ENCODE results near the gene MST1R. TPM values are rescaled to one million over a fixed set of nuclear protein-coding genes. Genes with fewer than 3 reads are reported as not detected.

MST1R gene
- total RNA-seq, 1 donor from 2014 or later = 6.5 TPM

DNA sequence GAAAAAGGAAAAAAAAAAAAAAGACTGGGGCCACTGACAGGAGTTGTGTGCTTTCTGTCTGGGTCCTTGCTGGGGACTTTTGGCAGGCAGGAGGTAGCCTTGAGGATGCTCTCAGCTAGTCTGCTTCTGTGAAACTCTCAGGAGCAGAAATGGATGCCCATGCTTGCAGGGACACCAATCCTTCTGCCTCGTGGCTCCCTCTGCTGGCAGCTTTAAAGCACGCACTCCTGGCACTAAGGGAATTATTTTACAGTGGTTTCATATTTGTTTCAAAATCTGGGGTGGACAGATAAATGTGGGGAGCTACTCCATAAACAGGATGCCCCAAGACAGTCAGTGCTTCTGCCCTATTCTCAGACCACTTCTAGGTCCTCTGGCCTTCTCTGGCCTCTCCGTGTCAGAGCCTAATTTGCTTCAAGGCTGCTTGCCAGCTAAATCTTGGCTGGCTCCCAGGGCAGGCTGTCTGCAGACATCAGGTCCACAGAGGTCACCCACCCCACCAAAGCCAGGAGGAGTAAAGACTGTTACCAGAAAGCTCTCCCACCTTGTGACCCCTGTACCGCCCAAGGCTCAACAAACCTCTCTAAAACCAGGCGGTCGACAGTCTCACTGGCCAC is 64.4 kb downstream of the MST1R start:
- no peaks in the 10 kb centered on the region for H3K27me3 ChIP-seq (ENCODE audit: control insufficient read depth, insufficient read depth, low read length)
- peaks cover 2% of the 10 kb centered on the region for H3K36me3 ChIP-seq (ENCODE audit: control insufficient read depth, insufficient read depth, low read length)
- TF ChIP-seq CTCF (IDR thresholded peaks at IDR 0.05; ENCODE audit: insufficient read depth, low read length, poor library complexity, severe bottlenecking) = peak; percentile 82
- H3K4me3 ChIP-seq (ENCODE audit: low read depth, low read length) = no peak overlapping the region
- peak; percentile 29 for DNase-seq (ENCODE audit: low read depth)

Other genes with a start within 250 kb of the MST1R start
- 141 and 146 TPM in 2 replicates for gene APEH, start 229.5 kb downstream of the MST1R start, total RNA-seq
- 12.4 and 21.6 TPM in 2 replicates for gene MST1, start 214.4 kb downstream of the MST1R start, total RNA-seq
- 30.0 and 30.8 TPM in 2 replicates for gene RNF123, start 214.3 kb downstream of the MST1R start, total RNA-seq
- 2.9 TPM in 1 of 2 replicates, not detected in the other for gene AMIGO3, start 184.2 kb downstream of the MST1R start, total RNA-seq
- gene GMPPB, start 179.9 kb downstream of the MST1R start, total RNA-seq = 44.0 and 53.2 TPM in 2 replicates
- gene IP6K1, start 117.3 kb downstream of the MST1R start, total RNA-seq = 37.7 and 39.8 TPM in 2 replicates
- gene CDHR4, start 104.0 kb downstream of the MST1R start, total RNA-seq = not detected in 2 replicates
- not detected in 2 replicates for gene INKA1, start 100.6 kb downstream of the MST1R start, total RNA-seq
- 6.3 and 11.8 TPM in 2 replicates for gene UBA7, start 89.9 kb downstream of the MST1R start, total RNA-seq
- gene TRAIP, start 47.3 kb downstream of the MST1R start, total RNA-seq = 4.2 and 5.4 TPM in 2 replicates
- not detected in 2 replicates for gene CAMKV, start 34.0 kb downstream of the MST1R start, total RNA-seq
- gene MON1A, start 25.9 kb upstream of the MST1R start, total RNA-seq = 18.1 and 19.1 TPM in 2 replicates
- 35.9 and 41.5 TPM in 2 replicates for gene RBM6, start 36.3 kb upstream of the MST1R start, total RNA-seq
- gene RBM5, start 185.0 kb upstream of the MST1R start, total RNA-seq = 84.5 and 94.1 TPM in 2 replicates

Measured in kidney epithelial cell (primary cell).